AG10803 (cell line): ENCODE results near the gene TMEM165.

ENCODE experiments used
- DNase-seq: peaks from one replicate; pipeline ENCODE4 v3.0.0; 2010; ENCODE audit warnings: low read depth
- H3K4me3 ChIP-seq: 2 replicates; pipeline ENCODE4 v1.5.1; 2011; ENCODE audit warnings: mild to moderate bottlenecking, low read length, control low read depth
- CTCF ChIP-seq: conservative IDR thresholded peaks from 2 replicates; pipeline ENCODE4 v1.5.1; 2011; ENCODE audit warnings: mild to moderate bottlenecking, low read length, control low read depth, inconsistent platforms

Gene TMEM165

GRCh38 chr4:55424791-55425190 lies 29.0 kb downstream of the TMEM165 start:
- TF ChIP-seq CTCF, result no peak
- H3K4me3 ChIP-seq, result no peak overlapping the region
- peak; percentile 65 for DNase-seq

- DNase-seq, result no peak
- TF ChIP-seq CTCF, result no peak
- no peak overlapping the region for H3K4me3 ChIP-seq
These were observed 36.1 kb downstream of the TMEM165 start for GRCh38 chr4:55431710-55432336.

- DNase-seq, result no peak
- TF ChIP-seq CTCF, result peak; percentile 46
- no peak overlapping the region for H3K4me3 ChIP-seq
These were observed 39.5 kb downstream of the TMEM165 start for GRCh38 chr4:55435141-55435841.

- no peak for TF ChIP-seq CTCF
- DNase-seq, result no peak
- H3K4me3 ChIP-seq, result no peak overlapping the region
These were observed 41.6 kb downstream of the TMEM165 start for GRCh38 chr4:55437356-55437796.

- H3K4me3 ChIP-seq, result no peak overlapping the region
- no peak for DNase-seq
- no peak for TF ChIP-seq CTCF
These were observed 42.1 kb downstream of the TMEM165 start for GRCh38 chr4:55437823-55438222.

- no peak overlapping the region for H3K4me3 ChIP-seq
- TF ChIP-seq CTCF, result no peak
- DNase-seq, result no peak
These were observed 42.6 kb downstream of the TMEM165 start for GRCh38 chr4:55438314-55438713.

- no peak for DNase-seq
- TF ChIP-seq CTCF, result no peak
- H3K4me3 ChIP-seq, result no peak overlapping the region
These were observed 43.3 kb downstream of the TMEM165 start for GRCh38 chr4:55439023-55439422.
